GM12865 (cell line): Measurements from ENCODE around the gene COX6B1.
"Not testable (repeated sequence)": the region's sequence is repeated elsewhere in the genome, so short reads cannot be mapped to it uniquely, and the experiment has no call there.

ENCODE experiments used
- DNase-seq: peaks from one replicate; pipeline ENCODE4 v3.0.0; 2010; ENCODE audit warnings: low read depth
- H3K4me3 ChIP-seq: 2 replicates; pipeline ENCODE4 v1.5.1; 2011; ENCODE audit warnings: mild to moderate bottlenecking, low read depth, low read length, control low read depth
- TF ChIP-seq, protein P1 (sequence below): IDR thresholded peaks from 2 replicates; pipeline ENCODE4 v1.5.1; 2011; ENCODE audit warnings: low read length, control low read depth, low read depth, inconsistent platforms; ENCODE audit not compliant: insufficient read depth; ENCODE audit errors: missing control alignments

The COX6B1 gene, protein sequence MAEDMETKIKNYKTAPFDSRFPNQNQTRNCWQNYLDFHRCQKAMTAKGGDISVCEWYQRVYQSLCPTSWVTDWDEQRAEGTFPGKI

DNA sequence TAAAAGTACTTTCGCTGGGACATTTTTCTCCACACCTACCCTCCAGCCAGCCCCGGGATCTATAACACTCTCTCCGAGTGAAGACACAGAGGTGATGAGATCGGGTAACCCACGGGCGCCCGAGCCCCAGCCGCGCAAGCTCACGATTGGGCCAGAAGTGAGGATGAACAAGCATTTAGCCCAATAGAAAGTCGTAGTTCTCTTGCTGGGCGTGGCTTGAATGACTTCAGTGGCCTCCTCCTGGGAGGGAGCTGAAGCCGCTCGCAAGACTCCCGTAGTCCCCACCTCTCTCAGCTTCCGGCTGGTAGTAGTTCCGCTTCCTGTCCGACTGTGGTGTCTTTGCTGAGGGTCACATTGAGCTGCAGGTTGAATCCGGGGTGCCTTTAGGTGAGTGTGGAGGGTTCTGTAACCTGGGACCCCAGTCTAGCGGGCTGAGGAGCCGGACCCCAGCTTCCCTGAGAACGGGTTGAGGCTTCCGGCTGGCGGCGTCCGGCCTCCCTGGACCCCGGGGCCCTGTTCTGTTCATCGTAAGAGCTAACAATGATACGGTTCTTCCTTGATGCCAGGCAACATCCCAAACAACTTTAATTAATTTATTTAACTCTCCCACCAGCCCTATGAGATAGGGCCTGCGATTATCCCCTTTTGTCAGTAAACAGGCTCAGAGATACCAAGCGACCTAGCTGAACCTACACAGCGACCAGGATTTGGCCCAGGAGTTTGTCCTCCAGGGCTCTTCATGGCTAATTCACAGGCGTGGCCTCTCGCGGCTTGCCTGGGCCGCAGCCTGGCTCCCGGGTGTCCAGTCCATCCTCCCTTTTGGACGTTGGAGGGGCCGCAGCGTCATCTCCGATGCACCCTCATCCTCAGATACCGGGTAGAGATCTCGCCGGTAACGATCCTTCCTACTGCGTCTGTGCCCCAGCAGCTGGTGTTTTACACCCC, at the start of gene COX6B1:
TSS of gene COX6B1 (plus strand) at position 307 of the 945 bp plus-strand sequence. CDS start 2,921 bp downstream, outside the sequence.
- DNase-seq = peak; percentile 98
- H3K4me3 ChIP-seq = peak within 1 kb of the TSS; percentile 71
- TF ChIP-seq, protein P1, sequence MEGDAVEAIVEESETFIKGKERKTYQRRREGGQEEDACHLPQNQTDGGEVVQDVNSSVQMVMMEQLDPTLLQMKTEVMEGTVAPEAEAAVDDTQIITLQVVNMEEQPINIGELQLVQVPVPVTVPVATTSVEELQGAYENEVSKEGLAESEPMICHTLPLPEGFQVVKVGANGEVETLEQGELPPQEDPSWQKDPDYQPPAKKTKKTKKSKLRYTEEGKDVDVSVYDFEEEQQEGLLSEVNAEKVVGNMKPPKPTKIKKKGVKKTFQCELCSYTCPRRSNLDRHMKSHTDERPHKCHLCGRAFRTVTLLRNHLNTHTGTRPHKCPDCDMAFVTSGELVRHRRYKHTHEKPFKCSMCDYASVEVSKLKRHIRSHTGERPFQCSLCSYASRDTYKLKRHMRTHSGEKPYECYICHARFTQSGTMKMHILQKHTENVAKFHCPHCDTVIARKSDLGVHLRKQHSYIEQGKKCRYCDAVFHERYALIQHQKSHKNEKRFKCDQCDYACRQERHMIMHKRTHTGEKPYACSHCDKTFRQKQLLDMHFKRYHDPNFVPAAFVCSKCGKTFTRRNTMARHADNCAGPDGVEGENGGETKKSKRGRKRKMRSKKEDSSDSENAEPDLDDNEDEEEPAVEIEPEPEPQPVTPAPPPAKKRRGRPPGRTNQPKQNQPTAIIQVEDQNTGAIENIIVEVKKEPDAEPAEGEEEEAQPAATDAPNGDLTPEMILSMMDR = no peak

DNA sequence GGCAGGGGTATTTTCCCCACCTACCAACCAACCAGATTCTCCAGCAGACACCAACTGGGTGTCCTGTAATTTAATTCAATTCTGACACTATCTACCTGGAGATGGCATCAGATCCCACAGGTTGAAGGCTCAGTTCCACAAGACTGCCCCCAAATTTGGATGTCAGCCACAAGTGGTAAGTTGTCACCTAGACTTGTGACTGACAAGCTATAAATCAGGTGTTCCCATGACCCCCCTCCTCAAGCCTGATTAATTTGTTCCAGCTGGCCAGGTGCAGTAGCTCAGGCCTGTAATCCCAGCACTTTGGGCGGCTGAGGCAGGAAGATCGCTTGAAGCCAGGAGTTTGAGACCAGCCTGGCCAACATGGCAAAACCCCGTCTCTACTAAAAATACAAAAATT, 46.2 kb upstream of the COX6B1 start:
- no peak for DNase-seq
- TF ChIP-seq, protein P1 = no peak
- no peak overlapping the region for H3K4me3 ChIP-seq

DNA sequence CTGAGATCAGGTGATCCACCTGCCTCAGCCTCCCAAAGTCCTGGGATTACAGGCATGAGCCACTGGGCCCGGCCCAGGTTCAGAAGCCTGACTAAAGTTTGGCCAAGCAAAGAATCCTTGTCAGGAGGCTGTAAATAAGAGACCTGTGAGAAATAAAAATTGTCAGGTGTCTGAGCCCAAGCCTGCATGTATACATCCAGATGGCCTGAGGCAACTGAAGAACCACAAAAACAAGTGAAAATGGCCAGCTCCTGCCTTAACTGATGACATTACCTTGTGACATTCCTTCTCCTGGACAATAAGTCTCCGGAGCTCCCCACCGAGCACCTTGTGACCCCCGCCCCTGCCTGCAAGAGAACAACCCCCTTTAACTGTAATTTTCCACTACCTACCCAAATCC, 43.7 kb upstream of the COX6B1 start:
- DNase-seq, H3K4me3 ChIP-seq: not testable (repeated sequence)

DNA sequence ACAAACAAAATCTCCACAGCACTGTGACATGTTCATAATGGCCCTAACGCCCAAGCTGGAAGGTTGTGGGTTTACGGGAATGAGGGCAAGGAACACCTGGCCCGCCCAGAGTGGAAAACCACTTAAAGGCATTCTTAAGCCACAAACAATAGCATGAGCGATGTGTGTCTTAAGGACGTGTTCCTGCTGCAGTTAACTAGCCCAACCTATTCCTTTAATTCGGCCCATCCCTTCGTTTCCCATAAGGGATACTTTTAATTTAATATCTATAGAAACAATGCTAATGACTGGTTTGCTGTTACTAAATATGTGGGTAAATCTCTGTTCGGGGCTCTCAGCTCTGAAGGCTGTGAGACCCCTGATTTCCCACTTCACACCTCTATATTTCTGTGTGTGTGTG, 41.0 kb upstream of the COX6B1 start:
- DNase-seq = not testable (repeated sequence)

DNA sequence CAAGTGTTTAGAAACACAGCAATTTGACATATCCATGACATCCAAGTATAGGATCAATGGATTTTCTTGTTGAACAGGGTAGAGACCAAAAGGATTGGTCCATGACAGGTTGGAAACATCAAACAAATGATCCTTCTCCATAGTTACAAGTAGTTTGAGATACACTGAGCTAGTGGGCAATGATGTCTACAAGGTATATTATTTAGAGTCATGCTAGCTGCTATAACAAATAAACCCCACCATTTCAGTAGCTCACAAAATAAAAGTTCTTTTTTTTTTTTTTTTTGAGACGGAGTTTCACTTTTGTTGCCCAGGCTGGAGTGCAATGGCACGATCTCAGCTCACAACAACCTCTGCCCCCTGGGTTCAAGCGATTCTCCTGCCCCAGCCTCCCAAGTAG, 40.5 kb upstream of the COX6B1 start:
- TF ChIP-seq, protein P1 = no peak
- H3K4me3 ChIP-seq = no peak overlapping the region
- DNase-seq = no peak

More for the DNA sequence above, 41.0 kb upstream of the COX6B1 start:
- not testable (repeated sequence) for H3K4me3 ChIP-seq

DNA sequence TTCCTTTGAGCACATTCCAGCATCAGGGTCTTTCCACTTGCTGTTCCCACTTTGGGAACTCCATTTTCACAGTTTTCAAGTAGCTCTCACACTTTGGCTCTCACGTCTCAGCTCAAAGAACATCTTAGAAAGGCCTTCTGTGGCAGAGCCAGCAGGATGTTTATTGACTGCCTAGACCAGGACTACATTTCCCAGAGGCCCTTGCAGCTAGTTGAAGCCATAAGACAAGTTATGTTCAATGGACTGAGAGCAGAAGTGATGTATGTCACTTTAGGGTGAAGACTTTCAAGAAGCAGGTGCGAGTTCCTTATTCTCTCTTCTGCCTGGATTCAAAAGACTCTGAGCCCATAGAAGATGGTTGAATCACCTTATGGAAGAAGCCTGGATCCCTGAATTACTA, 39.9 kb upstream of the COX6B1 start:
- TF ChIP-seq, protein P1 = no peak
- H3K4me3 ChIP-seq = no peak overlapping the region
- peak; percentile 66 for DNase-seq

DNA sequence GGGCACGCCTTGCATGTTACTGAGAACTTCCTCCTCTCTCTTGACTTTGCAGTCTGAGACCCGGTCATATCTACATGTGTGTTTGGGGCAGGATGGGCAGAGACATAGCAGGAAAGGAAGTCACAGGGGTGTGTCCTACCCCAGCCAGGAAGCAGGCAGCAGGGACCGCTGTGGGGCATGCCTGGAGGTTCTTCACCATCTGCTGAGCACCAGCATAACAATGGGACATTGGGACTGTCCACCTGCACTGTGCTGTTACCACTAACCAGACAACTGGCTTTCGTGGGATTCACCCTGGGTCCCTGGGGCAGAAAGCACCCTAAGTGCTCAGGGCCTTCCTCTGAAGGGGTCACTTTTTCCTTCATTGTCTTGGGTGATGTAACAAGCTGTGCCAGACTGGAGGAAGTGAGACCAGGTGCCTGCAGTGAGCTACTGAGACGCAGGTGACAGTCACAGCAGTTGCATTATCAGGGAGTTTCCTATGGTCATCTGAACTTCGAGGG, 38.2 kb upstream of the COX6B1 start:
- H3K4me3 ChIP-seq = 0 out of 2 replicates have a peak overlapping the region, but pooled peaks have one; percentile 6
- DNase-seq = peak; percentile 83
- TF ChIP-seq, protein P1 = no peak

DNA sequence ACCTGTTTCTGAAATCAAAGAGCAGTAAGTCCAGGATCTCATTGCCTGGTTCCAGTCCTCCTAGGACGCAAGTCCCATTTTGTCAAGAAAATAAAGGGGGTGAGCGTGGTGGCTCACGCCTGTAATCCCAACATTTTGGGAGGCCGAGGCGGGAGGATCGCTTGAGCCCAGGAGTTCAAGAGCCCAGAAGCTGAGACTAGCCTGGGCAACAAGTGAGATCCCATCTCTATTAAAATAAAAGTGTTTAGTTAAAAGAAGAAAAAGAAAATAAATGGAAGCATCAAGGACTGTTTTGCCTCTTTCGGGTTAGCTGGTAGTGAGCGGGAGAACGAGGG, 35.9 kb upstream of the COX6B1 start:
- peak overlapping the region; percentile 84; the same call in 1 of the 2 replicates for H3K4me3 ChIP-seq
- DNase-seq = no peak
- TF ChIP-seq, protein P1 = no peak
